Fibroblast of pulmonary artery (primary cell): ENCODE data around the gene NPHP4.

Experiments
- DNase-seq: peaks from one replicate; pipeline ENCODE4 v3.0.0-alpha.2; 2010; ENCODE audit warnings: low read depth
- H3K4me3 ChIP-seq: replicated peaks from 2 replicates; pipeline ENCODE4 v1.5.1; 2011; ENCODE audit warnings: low read depth, mild to moderate bottlenecking, control low read depth, low read length, moderate library complexity
- CTCF ChIP-seq: IDR thresholded peaks from 2 replicates; pipeline ENCODE4 v1.5.1; 2011; ENCODE audit warnings: mild to moderate bottlenecking, control low read depth, low read length, inconsistent platforms; ENCODE audit errors: missing control alignments

NPHP4 gene

DNA sequence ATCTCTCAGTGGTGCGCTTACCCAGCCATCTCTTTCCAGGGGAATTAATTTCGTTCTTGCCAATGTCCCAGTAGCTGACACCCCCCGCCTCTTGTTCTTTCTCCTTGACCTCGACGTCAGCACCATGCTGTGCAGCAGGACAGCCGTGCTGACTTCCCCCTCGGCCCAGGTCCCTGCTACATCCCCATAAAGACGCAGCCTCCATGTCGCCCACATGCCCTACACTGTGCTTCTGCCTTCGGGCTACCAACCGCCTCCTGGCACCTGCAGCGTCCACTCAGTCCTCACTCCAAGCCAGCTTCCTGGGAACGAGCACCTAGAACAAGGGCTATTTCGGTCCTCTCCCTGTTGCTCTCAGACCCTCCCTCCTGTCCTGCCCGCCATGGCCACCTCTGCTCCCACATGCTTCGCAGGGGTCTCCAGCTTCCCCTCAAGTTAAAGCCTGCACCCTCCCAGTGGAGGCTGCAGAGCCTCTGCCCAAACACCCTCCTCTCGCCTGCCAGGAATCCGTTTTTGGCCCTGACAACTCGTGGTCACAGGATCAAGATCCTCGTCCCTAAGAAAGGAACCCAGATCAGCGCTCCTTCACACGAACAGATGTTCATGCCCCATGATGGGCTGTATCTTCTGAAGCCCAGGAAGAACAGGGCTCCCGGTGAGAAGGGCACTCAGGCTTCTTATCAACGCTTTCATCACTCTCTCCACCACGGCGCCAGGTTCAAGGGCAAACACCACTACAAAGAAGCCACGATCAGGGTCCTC is 109.7 kb downstream of the NPHP4 start:
- DNase-seq, result no peak
- TF ChIP-seq CTCF, result no peak
- H3K4me3 ChIP-seq, result no peak overlapping the region

DNA sequence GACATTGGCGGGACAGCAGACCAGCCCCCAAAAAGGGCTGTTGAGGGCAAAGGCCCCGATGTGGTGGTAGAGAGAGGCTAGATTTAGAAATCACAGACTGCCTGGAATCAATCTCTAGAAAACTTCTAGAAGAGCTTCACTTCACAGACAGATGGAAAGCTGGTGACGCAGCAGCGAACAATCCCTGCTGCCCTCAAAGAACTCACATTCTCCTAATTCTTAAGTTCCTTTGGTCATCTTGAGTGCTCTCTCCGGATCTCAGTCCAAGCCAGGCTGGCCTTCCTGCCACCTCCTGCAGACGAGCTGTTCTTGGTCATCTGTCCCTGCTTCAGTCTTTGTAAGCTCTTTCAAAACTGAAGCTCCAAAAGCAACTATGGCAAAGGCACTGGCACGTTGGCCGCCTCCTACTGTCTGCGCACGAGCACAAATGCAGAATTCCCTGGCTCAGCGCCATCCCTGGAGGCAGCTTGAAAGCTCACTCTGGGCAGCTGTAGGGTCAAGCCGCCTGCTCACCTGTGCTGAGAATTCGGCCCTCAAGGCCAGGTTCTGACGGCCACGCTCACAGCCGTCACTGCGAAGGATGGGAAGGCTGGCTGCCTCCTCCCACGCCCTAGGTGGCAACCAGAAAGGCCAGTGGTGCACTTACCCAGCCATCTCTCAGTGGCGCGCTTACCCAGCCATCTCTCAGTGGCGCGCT is 110.6 kb downstream of the NPHP4 start:
- H3K4me3 ChIP-seq, result no peak overlapping the region
- DNase-seq, result no peak
- no peak for TF ChIP-seq CTCF

- DNase-seq, result no peak
- H3K4me3 ChIP-seq, result no peak overlapping the region
- TF ChIP-seq CTCF, result no peak
These were observed 111.4 kb downstream of the NPHP4 start for GRCh38 chr1:5880630-5881405.

- no peak overlapping the region for H3K4me3 ChIP-seq
- DNase-seq, result no peak
- TF ChIP-seq CTCF, result no peak
These were observed 112.8 kb downstream of the NPHP4 start for GRCh38 chr1:5879421-5879820.

DNA sequence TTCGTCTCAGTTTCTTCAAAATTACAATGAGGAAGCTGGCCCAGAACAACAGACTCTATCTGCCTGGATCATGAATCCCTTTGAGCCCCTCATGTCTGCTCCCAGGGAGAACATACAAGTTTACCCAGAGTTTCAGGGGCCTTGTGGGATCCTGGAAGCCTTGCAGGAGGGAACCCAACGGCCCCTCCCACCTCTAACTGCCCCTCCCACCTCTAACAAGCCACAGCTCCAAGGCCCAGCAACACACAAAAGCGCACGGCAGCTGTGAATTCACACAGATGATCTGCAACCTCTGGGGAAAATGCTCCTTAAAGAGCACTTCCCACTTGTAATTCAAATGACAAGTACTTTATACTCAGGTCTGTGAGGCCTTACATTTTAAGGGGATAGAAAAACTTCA is 113.3 kb downstream of the NPHP4 start:
- DNase-seq, result no peak
- no peak for TF ChIP-seq CTCF
- no peak overlapping the region for H3K4me3 ChIP-seq

- no peak for DNase-seq
- no peak overlapping the region for H3K4me3 ChIP-seq
- TF ChIP-seq CTCF, result no peak
These were observed 114.3 kb downstream of the NPHP4 start for GRCh38 chr1:5877683-5878530.
